Spinal cord (tissue), 10 donors: ENCODE data around the gene C2CD2. TPM values are rescaled to one million over a fixed set of nuclear protein-coding genes. Genes with fewer than 3 reads are reported as not detected.

Experiments used
- DNase-seq, 6 donors: peaks; one replicate each; pipeline versions ENCODE4 v3.0.0 to v3.0.0-alpha.2; 2013 to 2015; ENCODE audit warnings: low spot score in 6 of 6, low read depth in 4 of 6
- H3K27ac ChIP-seq: one replicate; pipeline ENCODE4 v1.5.1; 2013; ENCODE audit warnings: low read depth, low read length, control low read depth
- H3K27me3 ChIP-seq: one replicate; pipeline ENCODE4 v1.6.1; 2013; ENCODE audit warnings: low read length; ENCODE audit not compliant: control insufficient read depth, insufficient read depth
- H3K36me3 ChIP-seq: one replicate; pipeline ENCODE4 v1.6.1; 2013; ENCODE audit warnings: low read length; ENCODE audit not compliant: control insufficient read depth, insufficient read depth
- H3K4me1 ChIP-seq: one replicate; pipeline ENCODE4 v1.6.1; 2013; ENCODE audit warnings: low read length; ENCODE audit not compliant: control insufficient read depth, insufficient read depth
- H3K4me3 ChIP-seq: one replicate; pipeline ENCODE4 v1.5.1; 2013; ENCODE audit warnings: low read depth, low read length, control low read depth
- H3K9me3 ChIP-seq: one replicate; pipeline ENCODE4 v1.6.1; 2013; ENCODE audit warnings: low read length; ENCODE audit not compliant: control insufficient read depth, insufficient read depth
- WGBS: methylation state at CpG from one replicate; pipeline ENCODE4 v1.1.5; 2013; ENCODE audit warnings: missing lambda C conversion rate; ENCODE audit not compliant: insufficient coverage; 5-methylcytosine and 5-hydroxymethylcytosine counted together
- polyA plus RNA-seq, 2 donors: library from polyadenylated mRNA; unstranded; fragments of 120-200 nt; gene quantifications; one replicate each; pipeline ENCODE4 v1.2.1, GENCODE V29; 2013; ENCODE audit not compliant: insufficient read length in 2 of 2
- total RNA-seq, 2 donors: library from RNA; depleted of rRNA in 1 of 2; stranded (reverse); fragments of 120-200 nt in 1 of 2; fragments of >200 nt in 1 of 2; gene quantifications; one replicate each; pipeline versions ENCODE4 v1.2.3 to v1.2.4, GENCODE V29; 2013 to 2014
- donor health status: healthy.

C2CD2 gene
- total and polyA plus RNA-seq, 4 donors, result 19.1 to 27.8 (median 21.3) TPM

GRCh38 chr21:41858466-41859296, 95.1 kb downstream of the C2CD2 start:
- whole genome bisulfite sequencing, result 90% methylated on average over 21 of the region's 27 CpGs
- H3K36me3 ChIP-seq, result peaks cover 52% of the 10 kb centered on the region
- H3K27ac ChIP-seq, result no peak overlapping the region
- H3K4me3 ChIP-seq, result no peak overlapping the region
- no peaks in the 10 kb centered on the region for H3K9me3 ChIP-seq
- DNase-seq, result no peak
- peaks cover 8% of the 10 kb centered on the region for H3K4me1 ChIP-seq
- no peaks in the 10 kb centered on the region for H3K27me3 ChIP-seq

- DNase-seq, result no peak
- H3K4me1 ChIP-seq, result peaks cover 4% of the 10 kb centered on the region
- H3K27ac ChIP-seq, result no peak overlapping the region
- H3K27me3 ChIP-seq, result no peaks in the 10 kb centered on the region
- H3K4me3 ChIP-seq, result no peak overlapping the region
- H3K9me3 ChIP-seq, result no peaks in the 10 kb centered on the region
- peaks cover 58% of the 10 kb centered on the region for H3K36me3 ChIP-seq
- 92% methylated on average over 14 of the region's 14 CpGs for WGBS
Observed at GRCh38 chr21:41857771-41858300, 96.0 kb downstream of the C2CD2 start.

- WGBS, result 82% methylated on average over 10 of the region's 10 CpGs
- Histone ChIP-seq H3K9me3 (no peaks in the 10 kb centered on the region), H3K4me3 (no peak overlapping the region), H3K4me1 (no peaks in the 10 kb centered on the region), H3K36me3 (peaks cover 68% of the 10 kb centered on the region), H3K27me3 (no peaks in the 10 kb centered on the region), H3K27ac (no peak overlapping the region)
- DNase-seq, result no peak
Observed at GRCh38 chr21:41856572-41856971, 97.2 kb downstream of the C2CD2 start.

GRCh38 chr21:41854426-41854995, 99.3 kb downstream of the C2CD2 start:
- no peak overlapping the region for H3K27ac ChIP-seq

DNA sequence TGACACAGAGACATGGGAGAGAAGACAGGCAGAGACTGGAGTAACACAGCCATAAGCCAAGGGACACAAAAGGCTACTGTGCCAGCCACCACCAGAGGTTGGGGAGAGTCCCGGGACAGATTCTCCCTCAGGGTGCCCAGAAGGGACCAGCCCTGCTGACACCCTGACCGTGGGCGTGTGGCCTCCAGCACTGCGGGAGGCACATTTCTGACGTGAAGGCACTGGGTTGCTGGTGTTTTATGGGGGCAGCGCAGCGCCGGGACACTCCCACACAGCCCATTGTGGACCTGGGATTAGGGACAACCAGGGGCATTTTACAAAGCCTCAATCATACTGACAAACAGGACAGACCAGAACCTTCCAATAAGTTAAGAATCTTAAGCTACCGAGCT, 100.9 kb downstream of the C2CD2 start:
- Histone ChIP-seq H3K27me3 (no peaks in the 10 kb centered on the region), H3K4me3 (no peak overlapping the region), H3K27ac (no peak overlapping the region), H3K4me1 (no peaks in the 10 kb centered on the region), H3K9me3 (no peaks in the 10 kb centered on the region), H3K36me3 (peaks cover 67% of the 10 kb centered on the region)
- no peak for DNase-seq
- WGBS, result 93% methylated on average over 6 of the region's 9 CpGs

More at GRCh38 chr21:41854426-41854995, 99.3 kb downstream of the C2CD2 start:
- peaks cover 77% of the 10 kb centered on the region for H3K36me3 ChIP-seq
- no peak for DNase-seq
- H3K4me3 ChIP-seq, result no peak overlapping the region
- H3K4me1 ChIP-seq, result no peaks in the 10 kb centered on the region
- no peaks in the 10 kb centered on the region for H3K9me3 ChIP-seq
- WGBS, result 94% methylated on average over 31 of the region's 31 CpGs
- H3K27me3 ChIP-seq, result no peaks in the 10 kb centered on the region

DNA sequence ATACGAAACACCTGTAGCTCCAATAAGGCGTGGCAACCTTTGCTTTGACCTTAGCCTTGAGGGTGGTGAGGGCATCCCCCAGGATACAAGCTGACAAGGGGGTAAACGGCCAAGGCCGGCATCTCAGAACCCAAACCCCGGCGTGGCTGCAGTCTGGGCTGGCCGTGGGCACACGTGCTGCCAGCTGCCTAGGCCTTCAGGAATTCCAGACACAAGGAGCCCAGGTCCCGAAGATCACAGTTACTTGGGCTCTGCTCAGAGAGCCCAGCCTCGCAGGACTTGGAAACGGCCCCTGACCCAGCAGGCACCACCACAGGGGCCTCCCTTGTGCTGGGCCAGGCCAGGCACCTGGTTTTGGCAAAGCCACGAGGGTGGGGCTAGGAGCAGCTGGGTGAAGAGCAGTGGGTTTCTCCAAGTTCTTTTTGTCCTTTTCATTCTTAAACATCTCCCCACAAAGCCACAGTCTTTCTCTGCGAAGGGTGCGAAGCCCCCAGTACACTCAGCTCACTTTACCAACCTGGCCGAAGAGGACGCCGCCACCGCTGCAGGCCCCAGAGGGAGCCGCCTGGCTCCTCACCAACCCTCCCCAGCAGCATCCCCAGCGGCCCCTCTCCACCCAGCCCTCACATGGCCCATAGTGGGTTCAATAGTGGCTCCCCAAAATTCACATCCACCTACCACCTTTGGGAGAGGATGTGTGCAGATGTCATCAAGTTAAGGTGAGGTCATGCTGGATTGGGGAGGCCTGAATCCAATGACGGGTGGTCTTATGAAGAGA, 101.5 kb downstream of the C2CD2 start:
- Histone ChIP-seq H3K4me3 (no peak overlapping the region), H3K36me3 (peaks cover 67% of the 10 kb centered on the region), H3K9me3 (no peaks in the 10 kb centered on the region), H3K27me3 (no peaks in the 10 kb centered on the region), H3K27ac (no peak overlapping the region), H3K4me1 (no peaks in the 10 kb centered on the region)
- WGBS, result 94% methylated on average over 18 of the region's 21 CpGs
- DNase-seq, result no peak

GRCh38 chr21:41851090-41851790, 102.6 kb downstream of the C2CD2 start:
- H3K36me3 ChIP-seq, result peaks cover 70% of the 10 kb centered on the region
- H3K27ac ChIP-seq, result no peak overlapping the region
- no peak for DNase-seq
- peaks cover 6% of the 10 kb centered on the region for H3K4me1 ChIP-seq
- no peaks in the 10 kb centered on the region for H3K9me3 ChIP-seq
- 82% methylated on average over 21 of the region's 23 CpGs for WGBS
- H3K27me3 ChIP-seq, result no peaks in the 10 kb centered on the region
- no peak overlapping the region for H3K4me3 ChIP-seq

GRCh38 chr21:41850085-41850484, 103.7 kb downstream of the C2CD2 start:
- H3K4me1 ChIP-seq, result peaks cover 6% of the 10 kb centered on the region
- H3K9me3 ChIP-seq, result no peaks in the 10 kb centered on the region
- no peak for DNase-seq
- no peaks in the 10 kb centered on the region for H3K27me3 ChIP-seq
- H3K27ac ChIP-seq, result no peak overlapping the region
- no peak overlapping the region for H3K4me3 ChIP-seq
- WGBS, result 94% methylated on average over 7 of the region's 9 CpGs
- peaks cover 76% of the 10 kb centered on the region for H3K36me3 ChIP-seq

- WGBS, result 92% methylated on average over 11 of the region's 15 CpGs
Observed at GRCh38 chr21:41848958-41849580, 104.7 kb downstream of the C2CD2 start.

More at GRCh38 chr21:41848958-41849580, 104.7 kb downstream of the C2CD2 start:
- peaks cover 8% of the 10 kb centered on the region for H3K4me1 ChIP-seq
- peaks cover 66% of the 10 kb centered on the region for H3K36me3 ChIP-seq
- H3K27ac ChIP-seq, result no peak overlapping the region
- H3K9me3 ChIP-seq, result no peaks in the 10 kb centered on the region
- H3K4me3 ChIP-seq, result no peak overlapping the region
- no peak for DNase-seq
- H3K27me3 ChIP-seq, result no peaks in the 10 kb centered on the region
